Activated CD4-positive, alpha-beta T cell treated with anti-CD3 and anti-CD28 coated beads for 24 hours (primary cell): Measurements from ENCODE around the gene LYPD6.
"Not testable (repeated sequence)": the region's sequence is repeated elsewhere in the genome, so short reads cannot be mapped to it uniquely, and the experiment has no call there.

Experiments
- DNase-seq, 2 donors: peaks; one replicate each; pipeline ENCODE4 v3.0.0-alpha.2; 2020; ENCODE audit warnings: low read depth in 2 of 2

The LYPD6 gene

GRCh38 chr2:149330127-149331022, at the start of gene LYPD6:
LYPD6 (plus strand) TSS chr2:149330587; CDS start chr2:149437709, 107,122 bp downstream.
- no peak for DNase-seq

DNA sequence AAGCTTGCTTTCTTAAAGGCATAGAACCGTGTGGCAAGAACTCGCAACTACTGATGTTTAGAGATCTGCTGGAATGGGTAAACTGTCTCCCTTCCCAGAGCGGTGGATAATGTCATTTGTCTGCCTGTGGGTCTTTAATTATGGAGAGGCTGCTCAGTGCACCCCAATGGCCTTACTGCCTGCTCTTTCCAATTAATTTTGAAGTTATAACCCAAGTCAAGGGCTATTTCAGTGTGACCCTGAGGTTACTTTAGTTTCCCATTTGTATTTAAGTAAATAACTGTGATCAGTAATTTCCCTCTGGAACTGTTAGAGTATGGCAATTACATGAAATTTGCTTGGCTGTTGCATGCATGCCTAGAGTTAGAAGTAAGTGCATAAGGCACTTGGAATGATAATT, 48.9 kb upstream of the LYPD6 start:
- no peak for DNase-seq

GRCh38 chr2:149290662-149291061, 39.7 kb upstream of the LYPD6 start:
- no peak for DNase-seq

DNA sequence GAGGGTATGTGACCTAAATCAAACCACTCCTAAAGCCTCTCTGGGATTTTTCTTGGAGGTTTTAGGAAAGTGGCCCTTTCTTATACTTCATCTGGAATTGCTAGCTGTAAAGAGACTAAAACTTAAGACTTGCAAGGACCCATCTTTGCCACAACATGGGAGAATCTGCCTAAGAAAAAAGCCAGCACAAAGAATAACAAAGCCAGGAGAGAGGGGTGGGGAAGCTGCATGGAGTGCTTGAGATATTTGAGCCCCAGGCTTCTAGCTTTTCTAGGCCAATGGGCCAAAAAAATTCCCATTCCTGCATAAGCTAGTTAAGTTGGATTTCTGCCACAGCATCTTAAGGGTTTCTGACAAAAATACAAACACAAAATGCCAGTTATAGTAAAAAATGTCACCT, 38.5 kb upstream of the LYPD6 start:
- DNase-seq: no peak

- DNase-seq: no peak
These were observed 34.4 kb upstream of the LYPD6 start for GRCh38 chr2:149296031-149296430.

DNA sequence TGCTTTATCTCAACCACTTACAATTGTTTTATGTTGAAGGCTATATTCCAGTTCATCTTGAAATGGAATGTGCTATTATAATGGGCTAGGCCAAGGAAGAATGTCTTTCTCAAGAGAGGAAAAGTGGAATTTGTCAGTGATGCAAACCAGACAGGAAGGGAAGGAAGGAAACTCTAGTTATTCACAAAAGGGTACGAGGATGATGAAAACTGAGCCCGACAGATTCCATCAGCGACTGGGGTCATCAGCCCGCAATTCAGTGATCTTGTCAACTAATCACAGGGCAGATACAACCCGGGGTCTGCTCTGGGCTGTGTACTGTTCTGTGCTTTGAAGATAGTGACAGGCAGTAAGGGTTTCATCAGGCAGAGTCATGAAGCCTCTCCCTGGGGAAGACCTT, 23.4 kb upstream of the LYPD6 start:
- DNase-seq: no peak

- no peak for DNase-seq
These were observed 20.0 kb upstream of the LYPD6 start for GRCh38 chr2:149310349-149310748.

DNA sequence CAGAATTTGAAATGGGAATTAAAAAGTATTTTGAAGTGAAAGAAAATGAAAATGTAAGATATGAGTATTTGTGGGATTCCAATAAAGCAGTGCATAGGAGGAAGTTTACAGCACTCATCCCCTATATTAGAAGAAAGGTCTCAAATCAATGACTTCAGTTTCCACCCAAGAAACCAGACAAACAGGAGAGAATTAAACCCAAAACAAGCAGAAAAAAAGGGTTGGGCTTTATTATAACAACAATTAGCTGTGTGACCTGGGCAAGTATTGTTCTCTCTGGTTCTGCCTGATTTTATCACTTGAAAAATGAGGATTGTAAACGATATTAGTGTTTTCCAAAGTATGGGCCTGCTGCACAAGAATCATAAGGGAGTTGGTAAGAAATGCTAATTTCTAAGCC, 18.3 kb upstream of the LYPD6 start:
- DNase-seq: no peak

DNA sequence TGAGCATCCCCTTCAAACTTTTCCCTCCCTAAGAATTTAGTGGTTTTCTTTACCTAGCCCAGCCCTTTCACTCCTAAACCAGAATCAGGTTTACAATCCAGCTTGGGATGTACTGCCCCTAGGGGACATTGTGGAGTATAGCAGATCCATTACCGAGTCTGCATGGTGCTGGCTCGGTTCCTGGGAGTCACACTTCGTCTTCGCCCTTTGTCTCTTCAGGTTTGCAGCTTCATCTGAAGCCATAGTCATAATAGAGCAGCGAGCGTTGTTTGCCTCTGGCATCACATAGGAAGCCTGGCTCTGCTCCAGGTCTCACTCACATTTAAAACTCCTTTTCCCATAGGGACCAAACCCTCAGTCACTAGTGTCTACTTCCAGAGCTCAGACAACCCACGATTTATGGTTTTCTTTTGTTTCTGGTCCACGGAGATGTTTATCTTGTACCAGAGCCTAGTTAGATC, 16.8 kb upstream of the LYPD6 start:
- no peak for DNase-seq

GRCh38 chr2:149314687-149315086, 15.7 kb upstream of the LYPD6 start:
- no peak for DNase-seq

- no peak for DNase-seq
These were observed 14.9 kb upstream of the LYPD6 start for GRCh38 chr2:149315461-149315860.

GRCh38 chr2:149318566-149318965, 11.8 kb upstream of the LYPD6 start:
- DNase-seq: not testable (repeated sequence)

DNA sequence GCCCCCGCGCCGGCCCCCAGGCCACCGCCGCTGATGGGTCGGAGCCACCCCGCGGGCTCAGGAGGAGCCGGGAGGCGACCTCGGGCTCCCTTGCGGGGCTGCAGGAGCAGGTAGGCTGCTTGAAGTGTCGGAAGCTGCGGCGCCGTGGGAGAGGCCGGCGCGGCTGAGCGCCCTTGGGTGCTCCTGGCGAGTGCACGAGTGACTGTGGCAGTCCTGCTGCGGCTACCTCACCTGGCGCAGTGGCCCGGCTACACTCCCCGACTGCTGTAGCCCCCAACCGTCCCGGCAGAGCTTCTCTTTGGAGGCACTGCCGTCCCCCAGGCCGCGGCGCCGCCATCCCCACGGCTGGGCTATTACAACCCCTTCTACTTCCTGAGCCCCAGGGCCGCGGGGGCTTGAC, 10.0 kb upstream of the LYPD6 start:
- DNase-seq: no peak

DNA sequence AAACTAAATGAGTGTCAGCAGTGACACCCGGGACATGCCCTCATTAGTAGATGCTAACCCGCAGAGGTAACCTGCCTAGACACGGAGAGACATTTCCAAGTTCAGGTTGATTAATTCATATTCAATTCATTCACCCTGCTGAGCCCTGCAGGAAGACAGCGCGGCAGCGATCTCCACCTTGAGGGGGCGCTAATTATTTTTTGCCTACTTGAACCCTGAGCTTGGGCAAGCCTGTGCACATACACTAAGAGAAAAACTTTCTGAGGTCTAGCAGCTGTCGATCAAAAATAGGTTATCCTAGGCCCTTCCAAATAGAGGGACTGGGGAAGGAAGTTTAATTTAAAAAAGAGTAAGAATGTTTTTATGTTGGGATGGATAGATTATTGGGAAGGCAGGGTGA, 1.3 kb upstream of the LYPD6 start:
- DNase-seq: no peak

GRCh38 chr2:149329489-149330126, 779 bp upstream of the LYPD6 start:
- DNase-seq: no peak

DNA sequence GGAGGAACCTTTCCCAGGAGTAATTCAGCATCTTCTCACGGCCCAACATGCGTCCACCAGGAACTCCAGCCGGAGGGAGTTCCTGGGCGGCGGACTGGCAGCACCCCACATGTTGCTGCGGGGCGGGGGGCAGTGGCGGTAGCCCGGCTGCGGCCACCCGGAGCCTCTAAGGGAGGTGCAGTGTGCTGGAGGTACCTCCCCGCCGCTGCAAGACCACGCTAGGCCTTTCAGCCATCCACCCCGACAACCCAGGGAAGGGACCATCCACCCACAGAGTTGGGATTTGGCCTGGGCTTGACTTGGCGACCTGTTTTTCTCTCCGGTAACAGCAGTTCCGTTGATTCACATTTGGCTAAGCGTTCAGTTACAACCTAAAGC, 625 bp downstream of the LYPD6 start:
- no peak for DNase-seq

- DNase-seq: no peak
These were observed 2.0 kb downstream of the LYPD6 start for GRCh38 chr2:149332364-149332763.

- no peak for DNase-seq
These were observed 3.2 kb downstream of the LYPD6 start for GRCh38 chr2:149333636-149334035.

DNA sequence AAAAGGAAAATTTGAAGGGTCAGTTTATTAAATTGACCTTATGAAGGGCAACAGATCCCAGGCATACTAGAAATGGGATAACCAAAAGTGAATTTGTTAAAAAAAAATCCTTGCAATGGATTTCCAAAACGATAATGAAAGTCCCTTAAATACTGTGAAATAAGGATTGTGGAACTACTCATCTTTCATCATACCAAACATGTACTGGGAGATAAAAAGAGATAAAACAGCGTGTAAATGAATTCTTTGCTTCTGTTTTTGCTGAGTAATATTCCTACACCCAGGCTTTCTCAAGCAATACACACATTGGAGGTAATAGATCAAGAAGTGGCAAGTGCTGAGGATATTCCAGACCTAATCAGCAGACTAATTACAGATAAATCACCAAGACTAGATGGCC, 3.8 kb downstream of the LYPD6 start:
- DNase-seq: no peak

- no peak for DNase-seq
These were observed 8.9 kb downstream of the LYPD6 start for GRCh38 chr2:149339324-149339723.

GRCh38 chr2:149342509-149342908, 12.1 kb downstream of the LYPD6 start:
- no peak for DNase-seq

- DNase-seq: no peak
These were observed 13.7 kb downstream of the LYPD6 start for GRCh38 chr2:149344105-149344504.

- DNase-seq: no peak
These were observed 15.9 kb downstream of the LYPD6 start for GRCh38 chr2:149346272-149346671.
